ENCODE measurements around the gene AGAP1. TPM values are rescaled to one million over a fixed set of nuclear protein-coding genes. Genes with fewer than 3 reads are reported as not detected.

AGAP1 gene
- total RNA-seq, 6 experiments from 2014 or later = 14.1 to 16.0 (median 15.1) TPM

DNA sequence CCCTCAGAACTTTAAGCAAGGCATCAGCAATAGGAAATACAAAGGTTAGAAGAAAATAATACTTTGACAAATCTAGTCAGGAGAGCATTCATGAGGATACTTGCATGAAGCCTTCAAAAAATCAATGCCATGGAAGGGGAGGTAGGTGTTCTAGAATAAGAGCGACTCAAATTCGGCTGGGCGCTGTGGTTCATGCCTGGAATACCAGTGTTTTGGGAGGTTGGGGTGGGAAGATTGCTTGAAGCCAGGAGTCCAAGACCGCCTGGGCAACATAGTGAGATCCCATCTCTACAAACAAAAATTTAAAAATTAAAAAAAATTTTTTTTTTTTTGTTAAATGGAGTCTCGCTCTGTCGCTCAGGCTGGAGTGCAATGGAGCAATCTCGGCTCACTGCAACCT lies 652.6 kb downstream of the AGAP1 start:
- Mint-ChIP-seq H3K4me1 (ENCODE audit: low read depth) (no peaks in the 10 kb centered on the region), H3K4me3 (no peak overlapping the region), H3K27ac (no peak overlapping the region), H3K36me3 (ENCODE audit: low read depth) (no peaks in the 10 kb centered on the region), H3K27me3 (ENCODE audit: insufficient read depth) (peaks cover 6% of the 10 kb centered on the region), H3K9me3 (peaks cover 4% of the 10 kb centered on the region)
- TF ChIP-seq, protein P1, sequence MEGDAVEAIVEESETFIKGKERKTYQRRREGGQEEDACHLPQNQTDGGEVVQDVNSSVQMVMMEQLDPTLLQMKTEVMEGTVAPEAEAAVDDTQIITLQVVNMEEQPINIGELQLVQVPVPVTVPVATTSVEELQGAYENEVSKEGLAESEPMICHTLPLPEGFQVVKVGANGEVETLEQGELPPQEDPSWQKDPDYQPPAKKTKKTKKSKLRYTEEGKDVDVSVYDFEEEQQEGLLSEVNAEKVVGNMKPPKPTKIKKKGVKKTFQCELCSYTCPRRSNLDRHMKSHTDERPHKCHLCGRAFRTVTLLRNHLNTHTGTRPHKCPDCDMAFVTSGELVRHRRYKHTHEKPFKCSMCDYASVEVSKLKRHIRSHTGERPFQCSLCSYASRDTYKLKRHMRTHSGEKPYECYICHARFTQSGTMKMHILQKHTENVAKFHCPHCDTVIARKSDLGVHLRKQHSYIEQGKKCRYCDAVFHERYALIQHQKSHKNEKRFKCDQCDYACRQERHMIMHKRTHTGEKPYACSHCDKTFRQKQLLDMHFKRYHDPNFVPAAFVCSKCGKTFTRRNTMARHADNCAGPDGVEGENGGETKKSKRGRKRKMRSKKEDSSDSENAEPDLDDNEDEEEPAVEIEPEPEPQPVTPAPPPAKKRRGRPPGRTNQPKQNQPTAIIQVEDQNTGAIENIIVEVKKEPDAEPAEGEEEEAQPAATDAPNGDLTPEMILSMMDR (IDR thresholded peaks at IDR 0.05) = no peak
- no peak for DNase-seq

- Mint-ChIP-seq H3K9me3 (peaks cover 20% of the 10 kb centered on the region), H3K4me3 (no peak overlapping the region), H3K27me3 (ENCODE audit: insufficient read depth) (peaks cover 24% of the 10 kb centered on the region), H3K4me1 (ENCODE audit: low read depth) (no peaks in the 10 kb centered on the region), H3K36me3 (ENCODE audit: low read depth) (peaks cover 5% of the 10 kb centered on the region; the same call in 1 of the 2 replicates), H3K27ac (no peak overlapping the region)
- no peak for DNase-seq
- TF ChIP-seq, protein P1 (IDR thresholded peaks at IDR 0.05) = no peak
Measured at GRCh38 chr2:236155406-236155805, 661.6 kb downstream of the AGAP1 start.

GRCh38 chr2:236156095-236156859 lies 662.4 kb downstream of the AGAP1 start:
- Mint-ChIP-seq H3K4me1 (ENCODE audit: low read depth) (no peaks in the 10 kb centered on the region), H3K27me3 (ENCODE audit: insufficient read depth) (peaks cover 30% of the 10 kb centered on the region), H3K27ac (no peak overlapping the region), H3K4me3 (no peak overlapping the region), H3K36me3 (ENCODE audit: low read depth) (peaks cover 5% of the 10 kb centered on the region; the same call in 1 of the 2 replicates), H3K9me3 (peaks cover 16% of the 10 kb centered on the region)
- TF ChIP-seq, protein P1 (IDR thresholded peaks at IDR 0.05) = no peak
- no peak for DNase-seq

DNA sequence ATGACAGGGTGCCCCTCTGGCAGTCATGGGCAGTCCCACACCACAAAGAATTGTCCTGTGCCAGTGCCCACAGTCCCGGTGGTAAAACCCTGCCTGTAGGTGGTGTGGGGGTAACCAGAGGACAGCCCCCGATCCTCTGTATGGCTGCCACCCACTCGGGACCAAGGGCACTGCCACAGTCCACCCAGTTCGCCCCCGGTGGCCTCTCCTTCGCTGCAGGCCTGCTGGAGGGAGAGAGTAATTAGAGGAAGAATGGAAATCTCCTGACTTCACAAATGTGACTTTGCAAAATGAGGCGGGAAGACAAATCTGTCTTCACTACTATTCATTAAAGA lies 663.0 kb downstream of the AGAP1 start:
- TF ChIP-seq, protein P1 (IDR thresholded peaks at IDR 0.05) = no peak
- Mint-ChIP-seq H3K36me3 (ENCODE audit: low read depth) (peaks cover 5% of the 10 kb centered on the region; the same call in 1 of the 2 replicates), H3K27me3 (ENCODE audit: insufficient read depth) (peaks cover 31% of the 10 kb centered on the region), H3K4me3 (no peak overlapping the region), H3K9me3 (peaks cover 16% of the 10 kb centered on the region), H3K27ac (no peak overlapping the region), H3K4me1 (ENCODE audit: low read depth) (no peaks in the 10 kb centered on the region)
- DNase-seq = no peak

DNA sequence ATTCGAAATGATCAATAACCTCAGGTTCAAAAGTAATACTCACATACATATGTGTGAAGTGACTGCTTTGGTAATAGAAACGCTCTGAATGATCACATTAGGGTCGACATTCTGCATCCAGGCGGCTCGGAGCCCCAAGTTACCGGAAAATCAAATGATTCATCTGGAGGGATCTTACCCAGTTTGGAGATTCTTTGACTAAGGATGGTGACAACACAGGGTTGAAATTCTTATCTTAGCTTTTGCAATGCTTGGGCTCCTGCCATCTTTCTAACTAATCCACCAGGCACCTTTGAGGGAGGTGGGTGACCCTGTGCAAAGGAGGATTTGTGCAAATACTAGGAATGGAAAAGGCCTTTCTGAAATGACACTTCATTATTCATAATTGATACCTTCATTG lies 663.5 kb downstream of the AGAP1 start:
- Mint-ChIP-seq H3K4me3 (no peak overlapping the region), H3K27ac (no peak overlapping the region), H3K9me3 (peaks cover 14% of the 10 kb centered on the region), H3K36me3 (ENCODE audit: low read depth) (peaks cover 5% of the 10 kb centered on the region; the same call in 1 of the 2 replicates), H3K27me3 (ENCODE audit: insufficient read depth) (peaks cover 31% of the 10 kb centered on the region), H3K4me1 (ENCODE audit: low read depth) (no peaks in the 10 kb centered on the region)
- DNase-seq = no peak
- TF ChIP-seq, protein P1 (IDR thresholded peaks at IDR 0.05) = no peak

Data from HFFc6 (cell line).